ENCODE data around the gene SLC12A7.

DNA sequence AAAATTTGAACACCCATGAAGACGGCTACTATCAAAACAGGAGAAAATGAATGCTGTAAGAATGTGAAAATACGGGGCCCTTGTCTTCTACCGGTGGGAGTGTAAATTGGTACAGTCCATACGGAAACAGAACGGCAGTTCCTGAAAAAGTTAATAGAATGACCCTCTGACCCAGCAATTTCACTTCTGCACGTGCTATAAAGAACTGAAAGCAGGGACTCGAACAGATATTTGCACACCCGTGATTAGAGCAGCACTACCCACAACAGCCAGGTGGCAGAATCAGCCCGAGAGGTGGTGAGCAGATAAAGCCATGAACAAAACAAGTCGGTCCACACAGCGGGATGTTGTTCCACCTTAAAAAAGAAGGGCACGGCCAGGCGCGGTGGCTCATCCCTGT is 22.6 kb upstream of the SLC12A7 start:
- TF ChIP-seq CTCF (IDR thresholded peaks at IDR 0.05) (no peak), EP300 (IDR thresholded peaks at IDR 0.05) (no peak)

All from sigmoid colon (tissue), 4 donors.